ENCODE results near the gene AQR.

The AQR gene

DNA sequence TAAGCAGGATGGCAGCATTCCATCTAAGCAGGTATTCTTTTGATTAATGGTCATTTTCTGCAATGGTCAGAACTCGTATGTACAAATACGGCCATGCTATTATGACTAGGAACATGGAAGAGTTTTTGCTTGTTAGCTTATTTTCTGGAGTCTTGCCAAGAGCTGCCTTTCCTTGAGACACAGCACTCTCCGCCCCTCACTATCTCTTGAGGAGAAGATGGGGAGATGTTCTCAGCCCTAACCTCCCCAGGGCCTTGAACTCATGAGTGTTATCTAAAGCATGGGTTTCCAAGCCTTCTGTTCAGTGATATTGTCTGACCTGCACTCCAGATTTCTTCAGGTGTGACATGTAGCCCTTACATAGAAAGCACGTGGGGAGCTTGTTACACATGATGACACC lies 108.3 kb downstream of the AQR start:
- no peak for TF ChIP-seq TOX (CRISPR knock-in tag; IDR thresholded peaks at IDR 0.05; ENCODE audit: borderline replicate concordance)
- TF ChIP-seq GLIS3 (CRISPR knock-in tag; IDR thresholded peaks at IDR 0.05), result no peak
- TF ChIP-seq, protein P1, sequence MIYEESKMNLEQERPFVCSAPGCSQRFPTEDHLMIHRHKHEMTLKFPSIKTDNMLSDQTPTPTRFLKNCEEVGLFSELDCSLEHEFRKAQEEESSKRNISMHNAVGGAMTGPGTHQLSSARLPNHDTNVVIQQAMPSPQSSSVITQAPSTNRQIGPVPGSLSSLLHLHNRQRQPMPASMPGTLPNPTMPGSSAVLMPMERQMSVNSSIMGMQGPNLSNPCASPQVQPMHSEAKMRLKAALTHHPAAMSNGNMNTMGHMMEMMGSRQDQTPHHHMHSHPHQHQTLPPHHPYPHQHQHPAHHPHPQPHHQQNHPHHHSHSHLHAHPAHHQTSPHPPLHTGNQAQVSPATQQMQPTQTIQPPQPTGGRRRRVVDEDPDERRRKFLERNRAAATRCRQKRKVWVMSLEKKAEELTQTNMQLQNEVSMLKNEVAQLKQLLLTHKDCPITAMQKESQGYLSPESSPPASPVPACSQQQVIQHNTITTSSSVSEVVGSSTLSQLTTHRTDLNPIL (CRISPR knock-in tag; IDR thresholded peaks at IDR 0.05; ENCODE audit: low read depth), result no peak
- TF ChIP-seq OSR1 (CRISPR knock-in tag; IDR thresholded peaks at IDR 0.05), result no peak
- no peak for TF ChIP-seq ZFP30 (CRISPR knock-in tag; IDR thresholded peaks at IDR 0.05)
- no peak for TF ChIP-seq ESRRG (CRISPR knock-in tag; IDR thresholded peaks at IDR 0.05)
- TF ChIP-seq ZNF8 (CRISPR knock-in tag; IDR thresholded peaks at IDR 0.05), result no peak
- TF ChIP-seq TCF4 (CRISPR knock-in tag; IDR thresholded peaks at IDR 0.05; ENCODE audit: borderline replicate concordance), result no peak
- TF ChIP-seq, protein P2, sequence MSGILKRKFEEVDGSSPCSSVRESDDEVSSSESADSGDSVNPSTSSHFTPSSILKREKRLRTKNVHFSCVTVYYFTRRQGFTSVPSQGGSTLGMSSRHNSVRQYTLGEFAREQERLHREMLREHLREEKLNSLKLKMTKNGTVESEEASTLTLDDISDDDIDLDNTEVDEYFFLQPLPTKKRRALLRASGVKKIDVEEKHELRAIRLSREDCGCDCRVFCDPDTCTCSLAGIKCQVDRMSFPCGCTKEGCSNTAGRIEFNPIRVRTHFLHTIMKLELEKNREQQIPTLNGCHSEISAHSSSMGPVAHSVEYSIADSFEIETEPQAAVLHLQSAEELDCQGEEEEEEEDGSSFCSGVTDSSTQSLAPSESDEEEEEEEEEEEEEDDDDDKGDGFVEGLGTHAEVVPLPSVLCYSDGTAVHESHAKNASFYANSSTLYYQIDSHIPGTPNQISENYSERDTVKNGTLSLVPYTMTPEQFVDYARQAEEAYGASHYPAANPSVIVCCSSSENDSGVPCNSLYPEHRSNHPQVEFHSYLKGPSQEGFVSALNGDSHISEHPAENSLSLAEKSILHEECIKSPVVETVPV (CRISPR knock-in tag; IDR thresholded peaks at IDR 0.05), result no peak
- no peak for TF ChIP-seq SNAI2 (CRISPR knock-in tag; IDR thresholded peaks at IDR 0.05)
- no peak for TF ChIP-seq ZFP3 (CRISPR knock-in tag; IDR thresholded peaks at IDR 0.05)
- TF ChIP-seq ISL1 (CRISPR knock-in tag; IDR thresholded peaks at IDR 0.05), result no peak
- TF ChIP-seq, protein P3, sequence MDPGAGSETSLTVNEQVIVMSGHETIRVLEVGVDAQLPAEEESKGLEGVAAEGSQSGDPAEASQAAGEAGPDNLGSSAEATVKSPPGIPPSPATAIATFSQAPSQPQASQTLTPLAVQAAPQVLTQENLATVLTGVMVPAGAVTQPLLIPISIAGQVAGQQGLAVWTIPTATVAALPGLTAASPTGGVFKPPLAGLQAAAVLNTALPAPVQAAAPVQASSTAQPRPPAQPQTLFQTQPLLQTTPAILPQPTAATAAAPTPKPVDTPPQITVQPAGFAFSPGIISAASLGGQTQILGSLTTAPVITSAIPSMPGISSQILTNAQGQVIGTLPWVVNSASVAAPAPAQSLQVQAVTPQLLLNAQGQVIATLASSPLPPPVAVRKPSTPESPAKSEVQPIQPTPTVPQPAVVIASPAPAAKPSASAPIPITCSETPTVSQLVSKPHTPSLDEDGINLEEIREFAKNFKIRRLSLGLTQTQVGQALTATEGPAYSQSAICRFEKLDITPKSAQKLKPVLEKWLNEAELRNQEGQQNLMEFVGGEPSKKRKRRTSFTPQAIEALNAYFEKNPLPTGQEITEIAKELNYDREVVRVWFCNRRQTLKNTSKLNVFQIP (CRISPR knock-in tag; IDR thresholded peaks at IDR 0.05; ENCODE audit: borderline replicate concordance, low read depth), result no peak
- no peak for TF ChIP-seq ARNTL (CRISPR knock-in tag; IDR thresholded peaks at IDR 0.05; ENCODE audit: borderline replicate concordance, low read depth)
- no peak for TF ChIP-seq CSDC2 (CRISPR knock-in tag; IDR thresholded peaks at IDR 0.05)
- no peak for TF ChIP-seq ZNF70 (CRISPR knock-in tag; IDR thresholded peaks at IDR 0.05)
- ATAC-seq, result no peak

DNA sequence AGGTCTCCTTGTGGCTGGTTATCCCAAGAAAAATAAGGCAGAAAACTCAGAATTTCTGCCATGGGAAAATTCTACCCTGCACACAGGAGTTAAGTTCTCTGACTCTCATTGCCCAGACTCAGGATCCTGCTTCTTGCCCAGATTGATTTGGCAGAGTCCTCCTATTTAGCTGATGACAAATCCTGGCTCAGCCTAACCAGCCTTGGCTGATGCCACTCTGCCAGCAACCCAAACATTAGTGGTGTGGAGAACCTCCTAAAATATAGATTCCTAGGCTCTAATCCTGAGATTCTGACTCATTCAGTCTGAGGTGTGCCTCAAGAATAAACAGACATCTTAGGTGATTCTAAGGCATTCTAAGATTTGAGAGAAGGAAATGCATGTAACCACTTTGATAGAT lies 113.6 kb downstream of the AQR start:
- ATAC-seq, result peak; percentile 77
- TF ChIP-seq SNAI2 (CRISPR knock-in tag; IDR thresholded peaks at IDR 0.05), result no peak
- TF ChIP-seq RARB (CRISPR knock-in tag; IDR thresholded peaks at IDR 0.05), result no peak
- TF ChIP-seq ZFP3 (CRISPR knock-in tag; IDR thresholded peaks at IDR 0.05), result no peak
- TF ChIP-seq, protein P2 (CRISPR knock-in tag; IDR thresholded peaks at IDR 0.05), result no peak

DNA sequence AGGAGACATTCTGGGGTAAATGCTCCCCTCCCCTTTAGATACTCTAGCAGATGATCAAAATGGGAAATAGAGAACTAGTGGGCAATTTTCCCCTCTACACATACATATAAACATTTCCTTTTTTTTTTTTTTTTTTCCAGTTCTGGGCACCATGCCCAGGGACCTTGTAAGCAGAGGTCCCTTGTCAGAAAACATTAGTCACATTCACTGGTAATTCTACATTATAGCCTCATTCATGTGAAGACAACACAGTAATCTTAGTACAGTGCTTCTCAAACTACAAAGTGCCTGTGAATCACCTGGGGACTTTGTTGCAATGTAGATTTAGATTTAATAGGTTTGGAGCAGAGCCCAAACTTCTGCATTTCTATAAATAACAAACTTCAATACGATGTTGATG lies 114.1 kb downstream of the AQR start:
- TF ChIP-seq TOX (CRISPR knock-in tag; IDR thresholded peaks at IDR 0.05; ENCODE audit: borderline replicate concordance), result no peak
- peak; percentile 67 for TF ChIP-seq ISL1 (CRISPR knock-in tag; IDR thresholded peaks at IDR 0.05)
- ATAC-seq, result peak; percentile 88

DNA sequence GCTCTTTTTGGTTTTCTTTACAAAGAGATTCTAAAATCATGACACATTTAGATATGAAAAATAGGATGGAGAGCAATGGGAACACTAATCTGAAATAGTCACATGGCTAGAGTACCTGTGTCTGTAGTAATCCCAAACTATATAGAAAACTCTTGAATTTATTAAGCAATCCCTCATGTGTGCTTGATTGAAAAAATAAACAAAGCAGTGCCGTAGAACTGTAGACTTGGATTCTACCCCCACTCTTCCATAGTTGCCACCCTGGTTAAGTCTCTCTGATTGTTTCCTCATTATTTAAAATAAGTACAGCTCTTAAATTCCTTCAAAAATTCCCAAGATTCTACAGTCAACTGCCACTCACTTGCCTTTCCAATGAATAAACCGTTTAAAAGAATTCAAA lies 115.3 kb downstream of the AQR start:
- TF ChIP-seq ZNF565 (CRISPR knock-in tag; conservative IDR thresholded peaks at IDR 0.05; ENCODE audit: low read depth), result no peak
- no peak for TF ChIP-seq ZC3H10 (CRISPR knock-in tag; IDR thresholded peaks at IDR 0.05)
- no peak for ATAC-seq

DNA sequence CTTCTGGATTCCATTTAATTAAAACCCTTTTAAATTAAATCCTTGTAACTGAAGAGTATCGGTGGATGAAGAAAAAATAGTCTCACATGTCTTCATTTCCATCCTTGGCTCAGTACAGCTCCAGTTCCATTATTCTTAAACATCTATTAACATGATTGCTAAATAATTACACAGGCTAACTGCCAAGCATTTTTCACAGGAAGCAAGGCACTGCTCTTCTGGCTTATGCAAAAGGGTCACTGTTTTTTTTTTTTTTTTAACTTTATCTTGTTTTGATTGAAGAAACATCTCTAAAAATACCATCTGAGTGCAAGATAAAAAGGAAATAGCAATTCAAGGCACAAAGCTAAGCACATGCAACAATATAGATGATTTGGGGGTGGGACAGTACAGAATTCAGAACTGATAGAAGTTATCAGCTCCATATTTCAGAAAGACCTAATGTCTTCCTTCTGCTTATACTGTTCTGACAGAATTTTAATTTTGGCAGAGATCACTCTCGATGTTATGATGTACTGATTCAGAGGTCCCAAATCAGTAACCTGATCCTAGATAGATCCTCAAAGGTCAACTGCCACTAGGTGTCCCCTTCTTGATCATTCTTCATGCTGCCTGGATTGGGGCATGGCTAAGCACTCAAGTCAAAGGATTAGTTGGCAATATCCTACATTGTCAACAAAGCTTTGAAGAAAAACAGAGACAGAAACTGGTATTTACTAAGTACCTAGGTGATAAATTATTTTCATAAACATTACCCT lies 116.4 kb downstream of the AQR start:
- TF ChIP-seq TOX (CRISPR knock-in tag; IDR thresholded peaks at IDR 0.05; ENCODE audit: borderline replicate concordance), result no peak
- TF ChIP-seq ISL1 (CRISPR knock-in tag; IDR thresholded peaks at IDR 0.05), result peak; percentile 68

DNA sequence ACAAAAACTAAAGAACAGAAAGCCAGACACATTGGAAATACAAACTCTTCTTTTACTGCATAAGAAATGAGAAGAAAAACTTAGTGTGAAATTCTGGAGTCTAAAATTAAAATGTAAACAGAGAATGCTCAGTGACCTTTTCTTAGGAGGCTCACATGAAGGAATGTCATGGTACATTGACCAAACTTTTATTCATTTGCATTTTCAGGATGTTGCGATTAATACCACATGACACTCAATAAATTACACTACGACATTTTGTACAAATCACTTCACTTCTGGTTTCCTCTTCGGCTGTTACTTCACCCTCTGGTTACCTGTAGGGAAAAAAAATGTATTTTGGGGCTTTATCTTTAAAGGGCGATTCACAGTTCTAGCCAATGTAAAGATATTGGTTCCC lies 117.8 kb downstream of the AQR start:
- no peak for TF ChIP-seq TCF4 (CRISPR knock-in tag; IDR thresholded peaks at IDR 0.05; ENCODE audit: borderline replicate concordance)
- TF ChIP-seq, protein P3 (CRISPR knock-in tag; IDR thresholded peaks at IDR 0.05; ENCODE audit: borderline replicate concordance, low read depth), result no peak
- TF ChIP-seq, protein P1 (CRISPR knock-in tag; IDR thresholded peaks at IDR 0.05; ENCODE audit: low read depth), result no peak
- TF ChIP-seq ZFP30 (CRISPR knock-in tag; IDR thresholded peaks at IDR 0.05), result no peak
- TF ChIP-seq ZFP3 (CRISPR knock-in tag; IDR thresholded peaks at IDR 0.05), result no peak
- no peak for TF ChIP-seq CSDC2 (CRISPR knock-in tag; IDR thresholded peaks at IDR 0.05)
- no peak for TF ChIP-seq ZNF8 (CRISPR knock-in tag; IDR thresholded peaks at IDR 0.05)
- TF ChIP-seq OSR1 (CRISPR knock-in tag; IDR thresholded peaks at IDR 0.05), result no peak
- no peak for TF ChIP-seq ZNF565 (CRISPR knock-in tag; conservative IDR thresholded peaks at IDR 0.05; ENCODE audit: low read depth)
- TF ChIP-seq ARNTL (CRISPR knock-in tag; IDR thresholded peaks at IDR 0.05; ENCODE audit: borderline replicate concordance, low read depth), result no peak
- TF ChIP-seq, protein P4, sequence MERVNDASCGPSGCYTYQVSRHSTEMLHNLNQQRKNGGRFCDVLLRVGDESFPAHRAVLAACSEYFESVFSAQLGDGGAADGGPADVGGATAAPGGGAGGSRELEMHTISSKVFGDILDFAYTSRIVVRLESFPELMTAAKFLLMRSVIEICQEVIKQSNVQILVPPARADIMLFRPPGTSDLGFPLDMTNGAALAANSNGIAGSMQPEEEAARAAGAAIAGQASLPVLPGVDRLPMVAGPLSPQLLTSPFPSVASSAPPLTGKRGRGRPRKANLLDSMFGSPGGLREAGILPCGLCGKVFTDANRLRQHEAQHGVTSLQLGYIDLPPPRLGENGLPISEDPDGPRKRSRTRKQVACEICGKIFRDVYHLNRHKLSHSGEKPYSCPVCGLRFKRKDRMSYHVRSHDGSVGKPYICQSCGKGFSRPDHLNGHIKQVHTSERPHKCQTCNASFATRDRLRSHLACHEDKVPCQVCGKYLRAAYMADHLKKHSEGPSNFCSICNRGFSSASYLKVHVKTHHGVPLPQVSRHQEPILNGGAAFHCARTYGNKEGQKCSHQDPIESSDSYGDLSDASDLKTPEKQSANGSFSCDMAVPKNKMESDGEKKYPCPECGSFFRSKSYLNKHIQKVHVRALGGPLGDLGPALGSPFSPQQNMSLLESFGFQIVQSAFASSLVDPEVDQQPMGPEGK (CRISPR knock-in tag; IDR thresholded peaks at IDR 0.05; ENCODE audit: borderline replicate concordance), result no peak
- no peak for TF ChIP-seq ESRRG (CRISPR knock-in tag; IDR thresholded peaks at IDR 0.05)
- no peak for ATAC-seq

More for the DNA sequence above, 116.4 kb downstream of the AQR start:
- no peak for ATAC-seq
